ENCODE results near the gene KCNJ6. TPM values are rescaled to one million over a fixed set of nuclear protein-coding genes. Genes with fewer than 3 reads are reported as not detected.

KCNJ6 gene
- total and polyA plus RNA-seq, 2 of the 8 experiments (the other 6 are each of a cell fraction or from before 2014, with no cell fraction given) = 0.51 to 1.2 TPM

- DNase-seq (ENCODE audit: low read depth in 1 of 2, low spot score in 2 of 2) (peak in 1 of 2 experiments; percentile 36), FAIRE-seq (peak; percentile 24)
- Histone ChIP-seq H3K4ac (replicated peaks; ENCODE audit: insufficient read length, low read depth, low read length) (no peak overlapping the region), H3K9me3 (ENCODE audit: insufficient read depth in 2 of 2, low read depth in 1 of 2, low read length in 1 of 2) (no peaks in the 10 kb centered on the region), H4K5ac (ENCODE audit: insufficient read length, low read depth, low read length) (no peak overlapping the region), H3K9ac (replicated peaks in 1 of 4; ENCODE audit: extremely low read depth in 1 of 4, low read depth in 3 of 4, low read length in 3 of 4) (no peak overlapping the region), H2AK5ac (ENCODE audit: low read depth, low read length) (no peak overlapping the region), H3K4me2 (ENCODE audit: insufficient read depth in 1 of 2, low read depth in 2 of 2, low read length in 2 of 2) (no peak overlapping the region), H3K18ac (ENCODE audit: extremely low read depth, low read length) (no peak overlapping the region), H2BK120ac (replicated peaks; ENCODE audit: low read depth, low read length) (no peak overlapping the region), H3K4me3 (ENCODE audit: extremely low read depth in 1 of 4, insufficient read depth in 2 of 4, low read depth in 3 of 4, low read length in 4 of 4) (no peak overlapping the region), H3K79me2 (ENCODE audit: control insufficient read depth in 1 of 2, insufficient read depth in 2 of 2, low read length in 2 of 2) (no peaks in the 10 kb centered on the region), H3K56ac (replicated peaks; ENCODE audit: insufficient read length, low read depth, low read length) (no peak overlapping the region), H2BK20ac (ENCODE audit: low read length) (no peak overlapping the region), H3K14ac (ENCODE audit: insufficient read length) (no peak overlapping the region), H3K27ac (ENCODE audit: low read depth, low read length) (no peak overlapping the region), H2AFZ (ENCODE audit: low read length) (peak overlapping the region; percentile 81), H2BK15ac (ENCODE audit: low read length) (no peak overlapping the region), H3K4me1 (replicated peaks in 1 of 4; ENCODE audit: control insufficient read depth in 3 of 4, insufficient read depth in 4 of 4, low read length in 3 of 4) (peaks cover 0 to 2% (median 0%) of the 10 kb centered on the region in 4 experiments; a peak in 1 of 7 replicates), H3K23ac (ENCODE audit: insufficient read length) (no peak overlapping the region), H3K79me1 (ENCODE audit: low read depth, low read length) (no peaks in the 10 kb centered on the region), H3K23me2 (ENCODE audit: low read depth, low read length) (no peaks in the 10 kb centered on the region), H4K20me1 (replicated peaks in 1 of 2; ENCODE audit: control insufficient read depth in 1 of 2, insufficient read depth in 2 of 2, low read length in 2 of 2) (no peaks in the 10 kb centered on the region), H4K91ac (replicated peaks; ENCODE audit: insufficient read length, low read length) (no peak overlapping the region), H3K36me3 (ENCODE audit: control insufficient read depth in 2 of 4, insufficient read depth in 4 of 4, low read length in 3 of 4) (no peaks in the 10 kb centered on the region), H2BK12ac (ENCODE audit: low read depth, low read length) (no peak overlapping the region), H3K27me3 (replicated peaks in 1 of 4; ENCODE audit: control insufficient read depth in 3 of 4, extremely low read depth in 1 of 4, insufficient read depth in 3 of 4, low read length in 3 of 4) (no peaks in the 10 kb centered on the region), H2BK5ac (ENCODE audit: low read depth, low read length) (no peak overlapping the region), H4K8ac (ENCODE audit: extremely low read depth, insufficient read depth, low read length) (no peak overlapping the region)
- no peak for TF ChIP-seq RXRA (IDR thresholded peaks at IDR 0.05; ENCODE audit: insufficient read depth, low read depth, low read length)
- TF ChIP-seq CBX8 (IDR thresholded peaks at IDR 0.05; ENCODE audit: borderline replicate concordance, low read depth, low read length) = no peak
- TF ChIP-seq PHF8 (conservative IDR thresholded peaks at IDR 0.05; ENCODE audit: low read depth, low read length) = no peak
- peak; percentile 92 for TF ChIP-seq CREB1 (IDR thresholded peaks at IDR 0.05)
- TF ChIP-seq SIX5 (IDR thresholded peaks at IDR 0.05; ENCODE audit: low read depth, low read length) = no peak
- no peak for TF ChIP-seq MAFK (IDR thresholded peaks at IDR 0.05; ENCODE audit: low read depth, low read length)
- TF ChIP-seq SRF (IDR thresholded peaks at IDR 0.05; ENCODE audit: low read depth, low read length) = no peak
- no peak for TF ChIP-seq SP1 (IDR thresholded peaks at IDR 0.05; ENCODE audit: low read depth, low read length)
- peak; percentile 98 for TF ChIP-seq RFX5 (IDR thresholded peaks at IDR 0.05; ENCODE audit: borderline replicate concordance, low read depth, low read length)
- TF ChIP-seq POLR2A (IDR thresholded peaks at IDR 0.05; ENCODE audit: control extremely low read depth in 1 of 2, low read depth in 2 of 2, low read length in 2 of 2) = no peak
- TF ChIP-seq YY1 (IDR thresholded peaks at IDR 0.05; ENCODE audit: low read depth, low read length) = peak; percentile 81
- TF ChIP-seq CHD1 (IDR thresholded peaks at IDR 0.05; ENCODE audit: low read depth, low read length) = no peak
- no peak for TF ChIP-seq KDM5A (IDR thresholded peaks at IDR 0.05; ENCODE audit: low read length)
- TF ChIP-seq ATF3 (IDR thresholded peaks at IDR 0.05; ENCODE audit: insufficient read depth, low read depth, low read length) = no peak
- TF ChIP-seq TEAD4 (IDR thresholded peaks at IDR 0.05; ENCODE audit: low read depth, low read length) = no peak
- ChIA-PET POLR2A (ENCODE audit: partially characterized antibody) (no interaction called here), CTCF (ENCODE audit: partially characterized antibody) (interaction anchor here (0.5 to 1.7 kb wide), 10 partner anchors 9 to 607 kb away, joined by 3 to 5 read pairs (median 3); partner anchors contain the start of gene KCNJ6)
- 86% methylated on average over 2 of the region's 2 CpGs; no CpG with 5 or more reads in 1 of the 2 experiments for WGBS, 2 experiments (ENCODE audit: extremely low coverage in 1 of 2, insufficient coverage in 1 of 2, insufficient read length in 1 of 2, insufficient replicate concordance in 2 of 2, low coverage in 1 of 2, low lambda C conversion rate in 2 of 2, missing lambda C conversion rate in 1 of 2)
Measured at GRCh38 chr21:37862536-37862935, 53.7 kb downstream of the KCNJ6 start.
